K562 (cell line): ENCODE data around the gene MBD4. TPM values are rescaled to one million over a fixed set of nuclear protein-coding genes. Genes with fewer than 3 reads are reported as not detected.

ENCODE experiments used
- ATAC-seq: fragments of 200-7000 bp; cut with Tn5 transposase; 3 replicates; pipeline ENCODE4 v1.9.1; 2020; ENCODE audit warnings: moderate library complexity
- BruUV-seq: library from RNA; stranded (reverse); fragments of 400-500 nt; replicated peaks from 2 replicates; lab custom pipeline; 2021; lab: Mats Ljungman, UMichigan
- CTCF ChIA-PET: fragments of 300-600 bp; formaldehyde crosslinking; extraction: SDS; loops from one replicate; lab custom pipeline; 2021; ENCODE audit warnings: low intra/inter-chr PET ratio; lab: Yijun Ruan, JAX
- POLR2A ChIA-PET: fragments of 300-600, 350-650 bp; sonication (Branson Sonifier 250); formaldehyde crosslinking; extraction: SDS; loops from one replicate; lab custom pipeline; 2021; ENCODE audit warnings: antibody characterized with exemption, inconsistent platforms; lab: Yijun Ruan, JAX
- DNase-seq, 4 experiments: peaks; one replicate each; pipeline versions ENCODE4 v3.0.0 to v3.0.0-alpha.2; 2011 to 2018; ENCODE audit warnings: low spot score in 3 of 4, mixed read lengths in 3 of 4; ENCODE audit errors: extremely low read depth in 1 of 4
- FAIRE-seq: peaks from 2 replicates; lab custom pipeline; 2011; peaks lifted over from hg19 to GRCh38; lab: Jason Lieb, UNC
- H2AFZ ChIP-seq: 2 replicates; pipeline ENCODE4 v1.6.0; 2011; ENCODE audit warnings: low read depth, low read length, control low read depth, inconsistent platforms
- H3K27ac ChIP-seq: fragments of 200-600 bp; 3 replicates; pipeline ENCODE4 v1.8.0; 2011; ENCODE audit warnings: low read depth, mild to moderate bottlenecking, control low read depth, inconsistent platforms, low read length, moderate library complexity, mixed read lengths; ENCODE audit errors: extremely low read depth
- H3K27me3 ChIP-seq, 2 experiments: fragments of 300-600 bp in 1 of 2; 2 replicates in 1 of 2; 3 replicates in 1 of 2; pipeline versions ENCODE4 v1.6.0 to v1.8.0; 2011; ENCODE audit warnings: inconsistent platforms in 2 of 2, low read length in 2 of 2, mild to moderate bottlenecking in 1 of 2, mixed read lengths in 1 of 2, moderate library complexity in 1 of 2; ENCODE audit not compliant: control insufficient read depth in 2 of 2, insufficient read depth in 2 of 2
- H3K36me3 ChIP-seq: fragments of 300-600 bp; 3 replicates; pipeline ENCODE4 v1.8.0; 2011; ENCODE audit warnings: mild to moderate bottlenecking, low read length, inconsistent platforms; ENCODE audit not compliant: control insufficient read depth, insufficient read depth
- H3K4me1 ChIP-seq, 2 experiments: fragments of 200-600 bp in 1 of 2; replicated peaks in 1 of 2; 2 replicates in 1 of 2; 3 replicates in 1 of 2; pipeline versions ENCODE4 v1.5.1 to v1.8.0; 2011; ENCODE audit warnings: inconsistent platforms in 2 of 2, low read length in 2 of 2, mild to moderate bottlenecking in 1 of 2, mixed read lengths in 1 of 2, moderate library complexity in 1 of 2; ENCODE audit not compliant: control insufficient read depth in 2 of 2, insufficient read depth in 2 of 2
- H3K4me2 ChIP-seq: 2 replicates; pipeline ENCODE4 v1.6.1; 2011; ENCODE audit warnings: low read length, control low read depth, inconsistent platforms, mixed read lengths; ENCODE audit not compliant: insufficient read depth
- H3K4me3 ChIP-seq: fragments of 200-600 bp; sonication (generic), shearing (Covaris generic); 2 replicates; pipeline ENCODE4 v1.5.1; 2016; ENCODE audit warnings: control low read depth, inconsistent platforms
- H3K79me2 ChIP-seq: fragments of 200-600 bp; 3 replicates; pipeline ENCODE4 v1.8.0; 2011; ENCODE audit warnings: low read length, inconsistent platforms; ENCODE audit not compliant: control insufficient read depth, insufficient read depth
- H3K9ac ChIP-seq, 2 experiments: 2 replicates each; pipeline versions ENCODE4 v1.6.0 to v1.6.1; 2011; ENCODE audit warnings: low read depth in 2 of 2, low read length in 2 of 2, control low read depth in 1 of 2, inconsistent platforms in 1 of 2, mild to moderate bottlenecking in 1 of 2, mixed read lengths in 1 of 2; ENCODE audit not compliant: insufficient read depth in 1 of 2
- H3K9me1 ChIP-seq: one replicate; pipeline ENCODE4 v1.6.0; 2011; ENCODE audit warnings: inconsistent platforms, mild to moderate bottlenecking, low read length, moderate library complexity; ENCODE audit not compliant: control insufficient read depth, insufficient read depth
- H3K9me3 ChIP-seq: replicated peaks from 2 replicates; pipeline ENCODE4 v1.5.1; 2011; ENCODE audit warnings: low read depth, low read length, inconsistent platforms; ENCODE audit not compliant: control insufficient read depth, insufficient read depth
- H4K20me1 ChIP-seq: replicated peaks from 2 replicates; pipeline ENCODE4 v1.6.1; 2011; ENCODE audit warnings: low read length, inconsistent platforms, mixed read lengths; ENCODE audit not compliant: control insufficient read depth, insufficient read depth
- KLF13 ChIP-seq: fragments of 450-650 bp; IDR thresholded peaks from 2 replicates; pipeline ENCODE4 v1.6.1; 2016; ENCODE audit warnings: missing genetic modification characterization, low read depth, mild to moderate bottlenecking, missing compliant biosample characterization, moderate library complexity, borderline replicate concordance
- NFRKB ChIP-seq: fragments of 450-650 bp; IDR thresholded peaks from 2 replicates; pipeline ENCODE4 v1.6.1; 2016; ENCODE audit warnings: low read depth
- SAFB ChIP-seq: fragments of 200-400 bp; formaldehyde crosslinking; IDR thresholded peaks from 2 replicates; pipeline ENCODE4 v1.6.1; 2017; ENCODE audit warnings: low read depth, low read length, borderline replicate concordance
- SAFB2 ChIP-seq: fragments of 200-400 bp; formaldehyde crosslinking; IDR thresholded peaks from 2 replicates; pipeline ENCODE4 v1.6.1; 2018; ENCODE audit warnings: borderline replicate concordance, low read length, low read depth, moderate library complexity; ENCODE audit not compliant: severe bottlenecking
- SP1 ChIP-seq: sonication (generic); formaldehyde crosslinking; IDR thresholded peaks from 2 replicates; pipeline ENCODE4 v1.8.1; 2022; ENCODE audit warnings: mild to moderate bottlenecking, missing genetic modification reagents
- SRSF9 ChIP-seq: fragments of 200-400 bp; formaldehyde crosslinking; IDR thresholded peaks from 2 replicates; pipeline ENCODE4 v1.6.1; 2017; ENCODE audit warnings: low read depth, low read length, borderline replicate concordance
- WGBS: fragments of 100-300 bp; shearing (Covaris generic); methylation state at CpG from one replicate; pipeline ENCODE4 v1.1.6; 2016; ENCODE audit warnings: low coverage, mixed read lengths; ENCODE audit not compliant: insufficient coverage; ENCODE audit errors: missing lambda C conversion rate; 5-methylcytosine and 5-hydroxymethylcytosine counted together
- in situ Hi-C: fragments of 300-500 bp; cut with MboI; formaldehyde crosslinking; loops from 4 replicates; pipeline ENCODE4 v1.15.0; 2018; ENCODE audit warnings: inconsistent platforms, mixed read lengths
- intact Hi-C: fragments of 100-400 bp; cut with micrococcal nuclease; formaldehyde crosslinking; loops from 2 replicates; pipeline ENCODE4 v1.14.2; 2022
- polyA plus RNA-seq, 8 experiments: library from polyadenylated mRNA; depleted of rRNA in 4 of 8; stranded (reverse) in 5 of 8; unstranded in 3 of 8; fragments of >200 nt; fragmentation: Nextera tagmentation in 2 of 8; fragmentation: Illumina TruSeq in 1 of 8; extraction: Ambion mirVana in 2 of 8; extraction: Trizol in 1 of 8; gene quantifications; 2 replicates each; pipeline versions ENCODE4 v1.2.1 to v1.2.3, GENCODE V29; 2011 to 2014; ENCODE audit warnings: inconsistent platforms in 1 of 8, missing spikeins in 1 of 8
- total RNA-seq, 7 experiments: library from RNA; depleted of rRNA in 6 of 7; stranded (reverse); fragments of >200 nt in 6 of 7; fragmentation: Illumina TruSeq in 2 of 7; extraction: Trizol in 2 of 7; gene quantifications; 2 replicates each; pipeline versions ENCODE4 v1.2.1 to v1.2.3, GENCODE V29; 2011 to 2021; ENCODE audit warnings: low replicate concordance in 1 of 7

MBD4 gene
- total and polyA plus RNA-seq, 9 of the 15 experiments (the other 6 are each of a cell fraction or from before 2014, with no cell fraction given) = 13.3 to 63.9 (median 39.0) TPM

DNA sequence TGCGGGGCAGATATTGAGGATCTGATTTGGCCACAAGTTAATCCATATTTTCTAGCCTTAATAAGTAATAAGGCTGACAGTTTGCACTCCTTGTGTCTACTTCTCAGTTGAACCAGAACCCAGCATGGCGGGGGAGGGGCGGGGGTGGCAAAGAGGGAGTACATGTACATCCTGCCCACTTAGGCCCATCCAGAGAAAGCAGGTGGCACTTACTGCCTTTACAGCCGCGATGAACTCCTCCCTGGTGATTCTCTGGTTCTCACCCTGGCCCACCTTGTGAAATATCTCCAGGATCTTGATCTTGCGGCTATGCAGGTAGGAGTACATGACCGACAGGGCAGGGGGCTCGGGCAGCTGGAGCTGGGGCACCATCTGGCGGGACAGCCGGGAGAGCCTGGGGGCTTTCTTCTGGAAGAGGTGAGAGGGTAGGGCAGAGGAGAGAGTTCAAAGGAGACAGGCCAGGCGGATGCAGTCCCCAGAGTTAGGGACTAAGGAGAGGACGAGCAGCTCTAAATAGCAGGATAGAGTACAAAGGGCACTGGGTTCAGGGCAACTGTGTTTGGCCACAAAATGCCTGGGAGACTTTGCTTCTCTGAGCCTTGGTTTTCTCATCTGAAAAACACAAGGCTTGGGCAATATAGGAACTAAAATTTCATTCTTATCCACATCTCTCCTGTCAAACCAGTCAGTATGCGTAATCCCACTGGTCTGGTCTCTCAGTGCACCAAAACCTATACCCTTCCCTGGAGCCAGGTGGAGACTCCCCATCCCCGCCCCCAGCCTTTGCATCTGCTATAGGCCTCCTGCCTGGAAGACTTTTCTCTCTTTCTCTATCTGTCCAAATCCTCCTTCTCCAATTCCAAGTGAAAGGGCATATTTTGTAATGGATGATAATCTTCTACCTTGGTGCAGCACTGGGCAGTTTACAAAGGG is 21.4 kb downstream of the MBD4 start:
- in situ Hi-C loops (no loop called here), intact Hi-C loops (loop anchor here (10.0 kb wide), 1 partner anchor 94 kb away; no protein-coding TSS in a partner anchor)
- 93% methylated on average over 12 of the region's 14 CpGs for WGBS
- DNase-seq (no peak), ATAC-seq (no peak), FAIRE-seq (no peak)
- POLR2A ChIA-PET = interaction anchor here (0.9 to 2.0 kb wide), 3 partner anchors 10 to 13 kb away, joined by 3 to 5 read pairs (median 5); partner anchors contain the start of gene EFCAB12
- Histone ChIP-seq H3K9me1 (no peaks in the 10 kb centered on the region), H4K20me1 (no peaks in the 10 kb centered on the region), H3K4me1 (peaks cover 15 to 34% of the 10 kb centered on the region in 2 experiments; a peak in 4 of 5 replicates), H3K9ac (no peak overlapping the region), H2AFZ (no peak overlapping the region), H3K9me3 (no peaks in the 10 kb centered on the region), H3K27ac (no peak overlapping the region), H3K4me3 (no peak overlapping the region), H3K4me2 (no peak overlapping the region), H3K79me2 (no peaks in the 10 kb centered on the region), H3K27me3 (no peaks in the 10 kb centered on the region), H3K36me3 (no peaks in the 10 kb centered on the region)
- CTCF ChIA-PET = no interaction called here
- no TSS peak for BruUV-seq
- TF ChIP-seq NFRKB = no peak
- TF ChIP-seq, all 486 proteins: peak for 0

DNA sequence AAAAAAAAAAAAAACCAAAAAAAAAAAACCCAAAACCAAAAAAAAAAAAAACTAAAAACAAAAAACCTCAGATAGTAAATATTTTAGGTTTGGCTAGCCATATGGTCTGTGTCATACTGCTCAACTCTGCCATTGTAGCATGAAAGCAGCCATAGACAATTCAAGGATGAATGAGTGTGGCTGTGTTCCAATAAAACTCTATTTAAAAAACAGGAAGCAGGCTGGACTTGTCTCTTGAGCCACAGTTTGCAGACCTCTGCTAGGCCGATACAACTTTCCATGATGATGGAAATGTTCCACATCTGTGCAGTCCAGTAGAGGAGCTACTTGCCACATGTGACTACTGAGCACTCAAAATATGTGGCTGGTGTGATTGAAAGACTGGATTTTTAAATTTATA is 22.4 kb downstream of the MBD4 start:
- Histone ChIP-seq H3K4me3 (no peak overlapping the region), H4K20me1 (no peaks in the 10 kb centered on the region), H3K79me2 (no peaks in the 10 kb centered on the region), H2AFZ (no peak overlapping the region), H3K36me3 (no peaks in the 10 kb centered on the region), H3K9me3 (no peaks in the 10 kb centered on the region), H3K9ac (no peak overlapping the region), H3K27me3 (no peaks in the 10 kb centered on the region), H3K9me1 (no peaks in the 10 kb centered on the region), H3K4me2 (no peak overlapping the region), H3K4me1 (peaks cover 22 to 41% of the 10 kb centered on the region in 2 experiments), H3K27ac (no peak overlapping the region)
- POLR2A ChIA-PET = interaction anchor here (0.9 to 1.3 kb wide), 2 partner anchors 11 to 14 kb away, joined by 3 to 5 read pairs; partner anchors contain the start of gene EFCAB12
- no peak for ATAC-seq
- CTCF ChIA-PET = no interaction called here
- no peak for DNase-seq
- intact Hi-C loops = loop anchor here (10.0 kb wide), 1 partner anchor 93 kb away; no protein-coding TSS in a partner anchor
- 73% methylated on average over 1 of the region's 1 CpG for WGBS
- in situ Hi-C loops = no loop called here
- no peak for FAIRE-seq
- BruUV-seq = no TSS peak
- TF ChIP-seq SAFB (no peak), SP1 (CRISPR knock-in tag) (no peak), SAFB2 (no peak), SRSF9 (no peak), KLF13 (tag) (no peak)
- TF ChIP-seq, all 486 proteins: peak for 0
